HepG2 (cell line): Measurements from ENCODE around the gene DDR1. TPM values are rescaled to one million over a fixed set of nuclear protein-coding genes. Genes with fewer than 3 reads are reported as not detected.

ENCODE experiments used
- CERS6 ChIP-seq: sonication (generic); formaldehyde crosslinking; IDR thresholded peaks from 2 replicates; pipeline ENCODE4 v1.5.0; 2020; ENCODE audit warnings: missing genetic modification reagents
- ETV6 ChIP-seq: sonication (generic); formaldehyde crosslinking; conservative IDR thresholded peaks from 2 replicates; pipeline ENCODE4 v1.4.0; 2020; ENCODE audit warnings: missing genetic modification reagents
- FOXJ3 ChIP-seq: sonication (generic); formaldehyde crosslinking; IDR thresholded peaks from 2 replicates; pipeline ENCODE4 v1.4.0; 2020; ENCODE audit warnings: missing genetic modification reagents, mild to moderate bottlenecking, borderline replicate concordance
- GZF1 ChIP-seq: sonication (generic); formaldehyde crosslinking; IDR thresholded peaks from 2 replicates; pipeline ENCODE4 v1.5.1; 2020; ENCODE audit warnings: mild to moderate bottlenecking, missing genetic modification reagents
- IKZF5 ChIP-seq: IDR thresholded peaks from 2 replicates; pipeline ENCODE4 v1.6.1; 2018; ENCODE audit warnings: missing genetic modification reagents, mild to moderate bottlenecking, missing compliant biosample characterization
- NFATC3 ChIP-seq: sonication (generic); formaldehyde crosslinking; IDR thresholded peaks from 2 replicates; pipeline ENCODE4 v1.5.1; 2020; ENCODE audit warnings: mild to moderate bottlenecking, missing genetic modification reagents
- SNAI1 ChIP-seq: sonication (generic); formaldehyde crosslinking; IDR thresholded peaks from 2 replicates; pipeline ENCODE4 v1.5.0; 2020; ENCODE audit warnings: mild to moderate bottlenecking, missing genetic modification reagents, borderline replicate concordance
- TAF1 ChIP-seq: sonication (generic); formaldehyde crosslinking; IDR thresholded peaks from 2 replicates; pipeline ENCODE4 v1.4.0; 2020; ENCODE audit warnings: missing genetic modification reagents
- TFE3 ChIP-seq: IDR thresholded peaks from 2 replicates; pipeline ENCODE4 v1.6.1; 2016
- ZBTB3 ChIP-seq: sonication (generic); formaldehyde crosslinking; IDR thresholded peaks from 2 replicates; pipeline ENCODE4 v1.4.0; 2020; ENCODE audit warnings: low read depth, mild to moderate bottlenecking, moderate library complexity, missing genetic modification reagents, borderline replicate concordance
- ZFP36L1 ChIP-seq: sonication (generic); formaldehyde crosslinking; IDR thresholded peaks from 2 replicates; pipeline ENCODE4 v1.8.0; 2022; ENCODE audit warnings: mild to moderate bottlenecking, missing genetic modification reagents, moderate library complexity
- ZMYM3 ChIP-seq: sonication (generic); formaldehyde crosslinking; IDR thresholded peaks from 2 replicates; pipeline ENCODE4 v1.5.1; 2020; ENCODE audit warnings: mild to moderate bottlenecking, missing genetic modification reagents
- ZNF138 ChIP-seq: sonication (generic); formaldehyde crosslinking; IDR thresholded peaks from 2 replicates; pipeline ENCODE4 v1.5.0; 2020; ENCODE audit warnings: mild to moderate bottlenecking, low read depth, missing genetic modification reagents
- ZNF570 ChIP-seq: sonication (generic); formaldehyde crosslinking; IDR thresholded peaks from 2 replicates; pipeline ENCODE4 v1.4.0; 2020; ENCODE audit warnings: mild to moderate bottlenecking, missing genetic modification reagents, borderline replicate concordance
- ZNF879 ChIP-seq: sonication (generic); formaldehyde crosslinking; IDR thresholded peaks from 2 replicates; pipeline ENCODE4 v1.8.1; 2023; ENCODE audit warnings: missing genetic modification reagents
- polyA plus RNA-seq, 8 experiments: library from polyadenylated mRNA; depleted of rRNA in 3 of 8; stranded (reverse) in 7 of 8; unstranded in 1 of 8; fragments of >200 nt; fragmentation: Illumina TruSeq in 4 of 8; extraction: Trizol in 4 of 8; gene quantifications; 2 replicates each; pipeline versions ENCODE4 v1.2.1 to v1.2.3, GENCODE V29; 2011 to 2016; ENCODE audit warnings: low read depth in 4 of 8, missing spikeins in 1 of 8, mixed read lengths in 1 of 8; ENCODE audit not compliant: insufficient read depth in 1 of 8
- total RNA-seq, 5 experiments: library from RNA; depleted of rRNA; stranded (reverse); fragments of >200 nt; fragmentation: Illumina TruSeq; extraction: Trizol; gene quantifications; 2 replicates each; pipeline ENCODE4 v1.2.3, GENCODE V29; 2016; ENCODE audit warnings: low read depth in 1 of 5
- TF ChIP-seq, protein P1 (sequence below), 2 experiments: sonication (generic) in 1 of 2; formaldehyde crosslinking in 1 of 2; IDR thresholded peaks; 2 replicates each; pipeline versions ENCODE4 v1.4.0 to v1.6.1; 2016 to 2020; ENCODE audit warnings: borderline replicate concordance in 1 of 2, low read depth in 1 of 2, mild to moderate bottlenecking in 1 of 2, missing genetic modification reagents in 1 of 2
- TF ChIP-seq, protein P2 (sequence below): sonication (generic); formaldehyde crosslinking; IDR thresholded peaks from 2 replicates; pipeline ENCODE4 v1.4.0; 2020; ENCODE audit warnings: missing genetic modification reagents
- TF ChIP-seq, protein P3 (sequence below): sonication (generic); formaldehyde crosslinking; IDR thresholded peaks from 2 replicates; pipeline ENCODE4 v1.5.0; 2020; ENCODE audit warnings: mild to moderate bottlenecking, missing genetic modification reagents

DDR1 gene
- total and polyA plus RNA-seq, 2 of the 13 experiments (the other 11 are each of a cell fraction or from before 2014, with no cell fraction given) = 16.7 to 20.2 TPM

- TF ChIP-seq, protein P1, sequence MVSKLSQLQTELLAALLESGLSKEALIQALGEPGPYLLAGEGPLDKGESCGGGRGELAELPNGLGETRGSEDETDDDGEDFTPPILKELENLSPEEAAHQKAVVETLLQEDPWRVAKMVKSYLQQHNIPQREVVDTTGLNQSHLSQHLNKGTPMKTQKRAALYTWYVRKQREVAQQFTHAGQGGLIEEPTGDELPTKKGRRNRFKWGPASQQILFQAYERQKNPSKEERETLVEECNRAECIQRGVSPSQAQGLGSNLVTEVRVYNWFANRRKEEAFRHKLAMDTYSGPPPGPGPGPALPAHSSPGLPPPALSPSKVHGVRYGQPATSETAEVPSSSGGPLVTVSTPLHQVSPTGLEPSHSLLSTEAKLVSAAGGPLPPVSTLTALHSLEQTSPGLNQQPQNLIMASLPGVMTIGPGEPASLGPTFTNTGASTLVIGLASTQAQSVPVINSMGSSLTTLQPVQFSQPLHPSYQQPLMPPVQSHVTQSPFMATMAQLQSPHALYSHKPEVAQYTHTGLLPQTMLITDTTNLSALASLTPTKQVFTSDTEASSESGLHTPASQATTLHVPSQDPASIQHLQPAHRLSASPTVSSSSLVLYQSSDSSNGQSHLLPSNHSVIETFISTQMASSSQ (IDR thresholded peaks at IDR 0.05; ENCODE audit: low read depth) = no peak
- TF ChIP-seq, protein P1 (CRISPR knock-in tag; IDR thresholded peaks at IDR 0.05; ENCODE audit: borderline replicate concordance) = no peak
- TF ChIP-seq ZNF879 (CRISPR knock-in tag) = no peak
- 0 out of 2 replicates have a peak, but pooled peaks have one; percentile 54 for TF ChIP-seq GZF1 (CRISPR knock-in tag)
- no peak for TF ChIP-seq ZBTB3 (CRISPR knock-in tag)
- TF ChIP-seq ETV6 (CRISPR knock-in tag) = no peak
- TF ChIP-seq, protein P2, sequence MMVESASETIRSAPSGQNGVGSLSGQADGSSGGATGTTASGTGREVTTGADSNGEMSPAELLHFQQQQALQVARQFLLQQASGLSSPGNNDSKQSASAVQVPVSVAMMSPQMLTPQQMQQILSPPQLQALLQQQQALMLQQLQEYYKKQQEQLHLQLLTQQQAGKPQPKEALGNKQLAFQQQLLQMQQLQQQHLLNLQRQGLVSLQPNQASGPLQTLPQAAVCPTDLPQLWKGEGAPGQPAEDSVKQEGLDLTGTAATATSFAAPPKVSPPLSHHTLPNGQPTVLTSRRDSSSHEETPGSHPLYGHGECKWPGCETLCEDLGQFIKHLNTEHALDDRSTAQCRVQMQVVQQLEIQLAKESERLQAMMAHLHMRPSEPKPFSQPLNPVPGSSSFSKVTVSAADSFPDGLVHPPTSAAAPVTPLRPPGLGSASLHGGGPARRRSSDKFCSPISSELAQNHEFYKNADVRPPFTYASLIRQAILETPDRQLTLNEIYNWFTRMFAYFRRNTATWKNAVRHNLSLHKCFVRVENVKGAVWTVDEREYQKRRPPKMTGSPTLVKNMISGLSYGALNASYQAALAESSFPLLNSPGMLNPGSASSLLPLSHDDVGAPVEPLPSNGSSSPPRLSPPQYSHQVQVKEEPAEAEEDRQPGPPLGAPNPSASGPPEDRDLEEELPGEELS (CRISPR knock-in tag) = no peak; the same call in 1 of the 2 replicates
- TF ChIP-seq, protein P3, sequence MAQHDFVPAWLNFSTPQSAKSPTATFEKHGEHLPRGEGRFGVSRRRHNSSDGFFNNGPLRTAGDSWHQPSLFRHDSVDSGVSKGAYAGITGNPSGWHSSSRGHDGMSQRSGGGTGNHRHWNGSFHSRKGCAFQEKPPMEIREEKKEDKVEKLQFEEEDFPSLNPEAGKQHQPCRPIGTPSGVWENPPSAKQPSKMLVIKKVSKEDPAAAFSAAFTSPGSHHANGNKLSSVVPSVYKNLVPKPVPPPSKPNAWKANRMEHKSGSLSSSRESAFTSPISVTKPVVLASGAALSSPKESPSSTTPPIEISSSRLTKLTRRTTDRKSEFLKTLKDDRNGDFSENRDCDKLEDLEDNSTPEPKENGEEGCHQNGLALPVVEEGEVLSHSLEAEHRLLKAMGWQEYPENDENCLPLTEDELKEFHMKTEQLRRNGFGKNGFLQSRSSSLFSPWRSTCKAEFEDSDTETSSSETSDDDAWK (CRISPR knock-in tag) = no peak
- no peak for TF ChIP-seq NFATC3
- no peak for TF ChIP-seq FOXJ3 (CRISPR knock-in tag)
- no peak for TF ChIP-seq ZNF570 (CRISPR knock-in tag)
- TF ChIP-seq IKZF5 (CRISPR knock-in tag) = no peak
- no peak for TF ChIP-seq TFE3 (CRISPR knock-in tag)
- TF ChIP-seq ZFP36L1 (CRISPR knock-in tag) = 0 out of 2 replicates have a peak, but pooled peaks have one; percentile 41
- 0 out of 2 replicates have a peak, but pooled peaks have one; percentile 66 for TF ChIP-seq SNAI1 (CRISPR knock-in tag)
- TF ChIP-seq CERS6 (CRISPR knock-in tag) = no peak
- no peak for TF ChIP-seq ZMYM3 (CRISPR knock-in tag)
- TF ChIP-seq TAF1 (CRISPR knock-in tag) = no peak
- TF ChIP-seq ZNF138 (CRISPR knock-in tag) = peak; percentile 28; the same call in 1 of the 2 replicates
Observed at GRCh38 chr6:30885481-30885998, 1.2 kb downstream of the DDR1 start (continued).
